ENCODE measurements around the gene CHD9.
"Not testable (repeated sequence)": the region's sequence is repeated elsewhere in the genome, so short reads cannot be mapped to it uniquely, and the experiment has no call there.

Gene CHD9

GRCh38 chr16:53075461-53075860, 20.7 kb downstream of the CHD9 start:
- DNase-seq (ENCODE audit: low read depth), result not testable (repeated sequence)

- DNase-seq (ENCODE audit: low read depth), result no peak
These were observed 23.5 kb downstream of the CHD9 start for GRCh38 chr16:53078247-53078646.

- no peak for DNase-seq (ENCODE audit: low read depth)
These were observed 24.1 kb downstream of the CHD9 start for GRCh38 chr16:53078765-53079485.

- no peak for DNase-seq (ENCODE audit: low read depth)
These were observed 25.7 kb downstream of the CHD9 start for GRCh38 chr16:53080345-53081031.

GRCh38 chr16:53081032-53081424, 26.2 kb downstream of the CHD9 start:
- DNase-seq (ENCODE audit: low read depth), result no peak

- DNase-seq (ENCODE audit: low read depth), result no peak
These were observed 27.1 kb downstream of the CHD9 start for GRCh38 chr16:53081686-53082407.

GRCh38 chr16:53082509-53082908, 27.7 kb downstream of the CHD9 start:
- no peak for DNase-seq (ENCODE audit: low read depth)

- no peak for DNase-seq (ENCODE audit: low read depth)
These were observed 28.3 kb downstream of the CHD9 start for GRCh38 chr16:53083119-53083518.

GRCh38 chr16:53084141-53084541, 29.4 kb downstream of the CHD9 start:
- DNase-seq (ENCODE audit: low read depth), result no peak

GRCh38 chr16:53084746-53085334, 30.0 kb downstream of the CHD9 start:
- DNase-seq (ENCODE audit: low read depth), result no peak

GRCh38 chr16:53085369-53085843, 30.6 kb downstream of the CHD9 start:
- no peak for DNase-seq (ENCODE audit: low read depth)

GRCh38 chr16:53085931-53086421, 31.2 kb downstream of the CHD9 start:
- DNase-seq (ENCODE audit: low read depth), result no peak

GRCh38 chr16:53087101-53087500, 32.3 kb downstream of the CHD9 start:
- no peak for DNase-seq (ENCODE audit: low read depth)

GRCh38 chr16:53089434-53090285, 34.9 kb downstream of the CHD9 start:
- DNase-seq (ENCODE audit: low read depth), result no peak

- no peak for DNase-seq (ENCODE audit: low read depth)
These were observed 35.4 kb downstream of the CHD9 start for GRCh38 chr16:53090286-53090590.

GRCh38 chr16:53090591-53091411, 36.0 kb downstream of the CHD9 start:
- DNase-seq (ENCODE audit: low read depth), result no peak

- no peak for DNase-seq (ENCODE audit: low read depth)
These were observed 36.8 kb downstream of the CHD9 start for GRCh38 chr16:53091466-53092211.

- no peak for DNase-seq (ENCODE audit: low read depth)
These were observed 37.5 kb downstream of the CHD9 start for GRCh38 chr16:53092284-53092683.

GRCh38 chr16:53093162-53093744, 38.5 kb downstream of the CHD9 start:
- no peak for DNase-seq (ENCODE audit: low read depth)
